Heart right ventricle (tissue), 16 donors: ENCODE data around the gene ARHGAP12. TPM values are rescaled to one million over a fixed set of nuclear protein-coding genes. Genes with fewer than 3 reads are reported as not detected.

Source experiments
- ATAC-seq, 8 donors: fragments of 200-7000 bp; cut with Tn5 transposase; one replicate each; pipeline ENCODE4 v1.9.1; 2020; ENCODE audit warnings: mild to moderate bottlenecking in 8 of 8, moderate library complexity in 8 of 8, moderate number of reproducible peaks in 1 of 8
- DNase-seq, 2 donors: peaks; one replicate each; pipeline ENCODE4 v3.0.0-alpha.2; 2020
- H3K27ac ChIP-seq, 10 donors: fragments of 200-600 bp; sonication (generic) in 2 of 10; one replicate each; pipeline versions ENCODE4 v1.5.0 to v1.8.0; 2020 to 2022; ENCODE audit warnings: mild to moderate bottlenecking in 3 of 10
- H3K27me3 ChIP-seq, 7 donors: fragments of 200-600 bp; one replicate each; pipeline ENCODE4 v1.8.0; 2021 to 2022; ENCODE audit warnings: mild to moderate bottlenecking in 2 of 7
- H3K36me3 ChIP-seq, 9 donors: fragments of 200-600 bp; sonication (generic) in 1 of 9; one replicate each; pipeline versions ENCODE4 v1.5.0 to v1.8.0; 2020 to 2022; ENCODE audit warnings: mild to moderate bottlenecking in 2 of 9
- H3K4me1 ChIP-seq, 9 donors: fragments of 200-600 bp; sonication (generic) in 1 of 9; one replicate each; pipeline versions ENCODE4 v1.5.0 to v1.8.0; 2020 to 2022; ENCODE audit warnings: mild to moderate bottlenecking in 4 of 9
- H3K4me3 ChIP-seq, 10 donors: fragments of 200-600 bp; sonication (generic) in 2 of 10; one replicate each; pipeline versions ENCODE4 v1.5.0 to v1.8.0; 2020 to 2022; ENCODE audit warnings: mild to moderate bottlenecking in 7 of 10, moderate library complexity in 2 of 10
- H3K9me3 ChIP-seq, 11 donors: fragments of 200-600 bp in 10 of 11; sonication (generic) in 2 of 11; one replicate each; pipeline versions ENCODE4 v1.5.0 to v1.8.0; 2013 to 2022; ENCODE audit warnings: mild to moderate bottlenecking in 2 of 11, control low read depth in 1 of 11, moderate library complexity in 1 of 11
- CTCF ChIP-seq, 9 donors: fragments of 200-600 bp; sonication (generic) in 2 of 9; IDR thresholded peaks; one replicate each; pipeline versions ENCODE4 v1.5.0 to v1.8.0; 2021 to 2022; ENCODE audit warnings: antibody characterized with exemption in 9 of 9, mild to moderate bottlenecking in 5 of 9, moderate library complexity in 1 of 9
- WGBS, 2 donors: extraction: QIAGEN DNeasy Blood & Tissue Kit; methylation state at CpG; one replicate each; pipeline ENCODE4 v1.1.7; 2013; ENCODE audit warnings: inconsistent platforms in 1 of 2; 5-methylcytosine and 5-hydroxymethylcytosine counted together
- intact Hi-C, 10 donors: fragments of 100-400 bp; cut with DNase I; formaldehyde crosslinking; loops; one replicate each; pipeline versions ENCODE4 v1.11.1 to v1.14.2; 2022
- polyA plus RNA-seq, 2 donors: library from polyadenylated mRNA; stranded (reverse); fragments of 200-250 nt; gene quantifications; one replicate each; pipeline ENCODE4 v1.2.3, GENCODE V29; 2013
- total RNA-seq, 10 donors: library from RNA; stranded (reverse); fragmentation: NEBNext Ultra II Directional in 3 of 10; extraction: Animal tissue kit (Norgen Biotek cat#: 25700) in 3 of 10; gene quantifications; one replicate each; pipeline versions ENCODE4 v1.2.1 to v1.2.4, GENCODE V29; 2021 to 2023
- donor health status: Arrhythmogenic right ventricular cardiomyopathy.
- donor health status: ischemic (EF 13 %, LVEDD 7.1; RV severe dilation, severe dysfunction).
- donor health status: healthy with polysubstance abuse.
- donor health status: DM: no; HTN: yes; CAD: no.
- donor health status: DM: no; HTN: no; CAD: no.
- donor health status: ischemic (EF 25% LVEDD 6.9; RV normal size, moderate dysfunction).
- donor health status: ischemic (EF 25% LVEDD 5.7; RV mildly dilated, moderate dysfunction).
- donor health status: healthy.
- donor health status: DM: yes; HTN: yes; CAD: no.
- donor health status: Ischemic cardiomyopathy.
- donor health status: ischemic (EF 35%, LVEDD 5.7; RV mildly dilated, moderate dysfunction).
- donor health status: nonischemic (EF 11% LVEDD 7.7; RV severe dilation, severe dysfunction).
- donor health status: DM: yes; HTN: yes; CAD: no.
- donor health status: PGD.
- donor health status: ischemic (EF 29% LVEDD 5.4; RV normal size, mild dysfunction).
- donor health status: nonischemic (EF 23%, LVEDD 6.1; RV moderate dilation, normal function).

ARHGAP12 gene
- total and polyA plus RNA-seq, 12 donors: 7.6 to 35.2 (median 21.0) TPM

GRCh38 chr10:31774928-31775650 is 153.5 kb downstream of the ARHGAP12 start:
- no peak overlapping the region for H3K27ac ChIP-seq
- no peaks in the 10 kb centered on the region for H3K36me3 ChIP-seq
- H3K4me1 ChIP-seq: peaks cover 0 to 10% (median 0%) of the 10 kb centered on the region in 9 donors
- no peak for TF ChIP-seq CTCF (IDR thresholded peaks at IDR 0.05)
- WGBS, 2 donors: 89 to 90% methylated on average over 12 of the region's 12 CpGs
- intact Hi-C loops: loop anchor here in 1 of 10 donors (10.0 kb wide), 1 partner anchor 1000 kb away; no protein-coding TSS in a partner anchor
- peaks cover 0 to 10% (median 0%) of the 10 kb centered on the region in 11 donors for H3K9me3 ChIP-seq
- H3K27me3 ChIP-seq: no peaks in the 10 kb centered on the region
- ATAC-seq (no peak), DNase-seq (no peak)
- no peak overlapping the region for H3K4me3 ChIP-seq

GRCh38 chr10:31774299-31774900 is 154.2 kb downstream of the ARHGAP12 start:
- no peak overlapping the region for H3K27ac ChIP-seq
- peaks cover 0 to 12% (median 0%) of the 10 kb centered on the region in 9 donors for H3K4me1 ChIP-seq
- WGBS, 2 donors: 90 to 94% methylated on average over 12 of the region's 12 CpGs
- H3K36me3 ChIP-seq: no peaks in the 10 kb centered on the region
- intact Hi-C loops: loop anchor here in 1 of 10 donors (10.0 kb wide), 1 partner anchor 1000 kb away; no protein-coding TSS in a partner anchor
- no peak for TF ChIP-seq CTCF (IDR thresholded peaks at IDR 0.05)
- no peak for DNase-seq
- no peak for ATAC-seq
- no peak overlapping the region for H3K4me3 ChIP-seq
- H3K27me3 ChIP-seq: no peaks in the 10 kb centered on the region
- peaks cover 0 to 10% (median 0%) of the 10 kb centered on the region in 11 donors for H3K9me3 ChIP-seq

GRCh38 chr10:31773749-31774298 is 154.8 kb downstream of the ARHGAP12 start:
- no peak for TF ChIP-seq CTCF (IDR thresholded peaks at IDR 0.05)
- peaks cover 0 to 12% (median 0%) of the 10 kb centered on the region in 9 donors for H3K4me1 ChIP-seq
- DNase-seq: no peak
- H3K9me3 ChIP-seq: peaks cover 0 to 10% (median 0%) of the 10 kb centered on the region in 11 donors
- intact Hi-C loops: loop anchor here in 1 of 10 donors (10.0 kb wide), 1 partner anchor 999 kb away; no protein-coding TSS in a partner anchor
- H3K4me3 ChIP-seq: no peak overlapping the region
- WGBS, 2 donors: 95% methylated on average over 15 of the region's 15 CpGs
- H3K27me3 ChIP-seq: no peaks in the 10 kb centered on the region
- H3K27ac ChIP-seq: no peak overlapping the region
- no peaks in the 10 kb centered on the region for H3K36me3 ChIP-seq
- no peak for ATAC-seq

GRCh38 chr10:31771331-31771831 is 157.2 kb downstream of the ARHGAP12 start:
- intact Hi-C loops: loop anchor here in 2 of 10 donors (2.0 to 10.0 kb wide), 2 partner anchors 987 to 997 kb away; no protein-coding TSS in a partner anchor
- ATAC-seq (peak in 7 of 8 donors; percentile 42 to 88 (median 69)), DNase-seq (no peak)
- no peak for TF ChIP-seq CTCF (IDR thresholded peaks at IDR 0.05)
- H3K4me3 ChIP-seq: no peak overlapping the region
- WGBS, 2 donors: 76 to 77% methylated on average over 9 of the region's 9 CpGs
- peaks cover 0 to 14% (median 0%) of the 10 kb centered on the region in 9 donors for H3K4me1 ChIP-seq
- peaks cover 0 to 6% (median 0%) of the 10 kb centered on the region in 11 donors for H3K9me3 ChIP-seq
- no peaks in the 10 kb centered on the region for H3K27me3 ChIP-seq
- H3K36me3 ChIP-seq: no peaks in the 10 kb centered on the region
- peak overlapping the region in 2 of 10 donors; percentile 1 to 2 for H3K27ac ChIP-seq
